Raji (cell line): ENCODE measurements around the gene PCDHA6.

Experiments used
- POLR2A ChIP-seq: IDR thresholded peaks from 2 replicates; pipeline ENCODE4 v1.6.1; 2011; ENCODE audit warnings: low read depth, low read length, control low read depth; ENCODE audit not compliant: insufficient read depth

Gene PCDHA6

DNA sequence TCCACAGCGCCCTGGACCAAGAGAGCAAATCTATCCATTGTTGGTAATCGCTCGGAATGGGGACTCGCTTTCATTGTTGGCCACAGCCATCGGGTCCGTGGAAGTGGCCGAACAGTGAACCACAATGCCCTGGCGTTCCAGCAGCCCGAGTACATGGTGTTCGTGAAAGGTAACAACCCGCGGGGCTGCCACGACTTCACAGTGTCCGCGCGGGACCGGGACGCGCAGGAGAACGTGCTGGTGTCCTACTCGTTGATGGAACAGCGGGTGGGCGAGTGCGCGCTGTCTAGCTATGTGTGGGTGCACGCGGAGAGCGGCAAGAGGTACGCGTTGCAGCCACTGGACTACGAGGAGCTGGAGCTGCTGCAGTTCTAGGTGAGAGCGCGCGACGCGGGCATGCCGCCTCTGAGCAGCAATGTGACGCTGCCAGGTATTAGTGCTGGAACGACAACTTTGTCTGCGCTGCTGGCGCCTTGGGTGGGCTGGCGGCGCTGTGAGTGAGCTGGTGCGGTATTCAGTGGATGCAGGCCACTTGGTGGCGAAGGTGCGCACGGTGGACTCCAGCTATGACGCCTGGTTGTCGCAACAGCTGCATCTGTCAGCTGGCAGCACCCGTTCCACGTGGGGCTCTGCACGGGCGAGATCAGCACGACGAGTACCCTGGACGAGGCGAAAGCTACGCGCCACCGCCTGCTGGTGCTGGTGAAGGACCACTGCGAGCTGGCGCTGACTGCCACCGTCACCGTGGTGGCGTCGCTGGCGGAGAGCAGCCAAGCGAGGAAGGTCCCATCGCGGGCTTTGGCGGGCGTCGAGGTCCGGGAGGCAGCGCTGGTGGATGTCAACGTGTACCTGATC lies 34.9 kb downstream of the PCDHA6 start:
- no peak for TF ChIP-seq POLR2A

DNA sequence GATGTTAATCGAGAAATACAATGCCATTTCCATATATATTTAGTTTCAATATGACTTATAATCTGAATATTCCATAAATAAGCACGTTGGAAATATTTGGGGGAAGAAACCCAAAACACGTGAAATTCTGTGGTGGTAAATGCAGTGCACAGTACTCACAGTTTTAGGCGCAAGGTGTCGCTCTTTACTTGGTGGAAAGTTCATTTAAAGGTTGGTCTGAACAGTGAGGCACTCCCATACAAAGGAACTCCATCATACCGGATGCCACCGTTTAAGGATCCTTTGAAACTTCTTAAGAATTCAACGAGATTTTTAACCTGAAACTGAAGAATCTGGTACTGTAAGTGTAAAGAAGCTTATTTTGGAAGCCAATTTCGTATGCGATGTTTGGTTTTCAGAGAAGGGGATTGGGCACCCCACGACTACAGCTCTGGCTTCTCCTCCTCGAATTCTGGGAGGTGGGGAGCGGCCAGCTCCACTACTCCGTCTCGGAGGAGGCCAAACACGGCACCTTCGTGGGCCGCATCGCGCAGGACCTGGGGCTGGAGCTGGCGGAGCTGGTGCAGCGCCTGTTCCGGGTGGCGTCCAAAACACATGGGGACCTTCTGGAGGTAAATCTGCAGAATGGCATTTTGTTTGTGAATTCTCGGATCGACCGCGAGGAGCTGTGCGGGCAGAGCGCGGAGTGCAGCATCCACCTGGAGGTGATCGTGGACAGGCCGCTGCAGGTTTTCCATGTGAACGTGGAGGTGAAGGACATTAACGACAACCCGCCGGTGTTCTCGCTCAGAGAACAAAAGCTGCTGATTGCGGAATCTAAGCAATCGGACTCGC lies 41.2 kb downstream of the PCDHA6 start, which contains the start of gene PCDHA11:
TSS of gene PCDHA11 (plus strand) at position 237 of the 834 bp plus-strand sequence. CDS start at position 384, 147 bp downstream.
- TF ChIP-seq POLR2A, result no peak

DNA sequence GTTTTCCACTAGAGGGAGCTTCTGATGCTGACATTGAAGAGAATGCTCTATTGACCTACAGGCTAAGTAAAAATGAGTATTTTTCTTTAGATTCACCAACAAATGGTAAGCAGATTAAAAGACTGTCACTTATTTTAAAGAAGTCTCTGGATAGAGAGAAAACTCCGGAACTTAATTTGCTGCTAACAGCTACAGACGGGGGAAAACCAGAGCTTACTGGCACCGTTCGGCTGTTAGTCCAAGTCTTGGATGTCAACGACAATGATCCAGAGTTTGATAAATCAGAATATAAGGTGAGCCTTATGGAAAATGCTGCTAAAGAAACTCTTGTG lies 41.8 kb downstream of the PCDHA6 start:
- no peak for TF ChIP-seq POLR2A

DNA sequence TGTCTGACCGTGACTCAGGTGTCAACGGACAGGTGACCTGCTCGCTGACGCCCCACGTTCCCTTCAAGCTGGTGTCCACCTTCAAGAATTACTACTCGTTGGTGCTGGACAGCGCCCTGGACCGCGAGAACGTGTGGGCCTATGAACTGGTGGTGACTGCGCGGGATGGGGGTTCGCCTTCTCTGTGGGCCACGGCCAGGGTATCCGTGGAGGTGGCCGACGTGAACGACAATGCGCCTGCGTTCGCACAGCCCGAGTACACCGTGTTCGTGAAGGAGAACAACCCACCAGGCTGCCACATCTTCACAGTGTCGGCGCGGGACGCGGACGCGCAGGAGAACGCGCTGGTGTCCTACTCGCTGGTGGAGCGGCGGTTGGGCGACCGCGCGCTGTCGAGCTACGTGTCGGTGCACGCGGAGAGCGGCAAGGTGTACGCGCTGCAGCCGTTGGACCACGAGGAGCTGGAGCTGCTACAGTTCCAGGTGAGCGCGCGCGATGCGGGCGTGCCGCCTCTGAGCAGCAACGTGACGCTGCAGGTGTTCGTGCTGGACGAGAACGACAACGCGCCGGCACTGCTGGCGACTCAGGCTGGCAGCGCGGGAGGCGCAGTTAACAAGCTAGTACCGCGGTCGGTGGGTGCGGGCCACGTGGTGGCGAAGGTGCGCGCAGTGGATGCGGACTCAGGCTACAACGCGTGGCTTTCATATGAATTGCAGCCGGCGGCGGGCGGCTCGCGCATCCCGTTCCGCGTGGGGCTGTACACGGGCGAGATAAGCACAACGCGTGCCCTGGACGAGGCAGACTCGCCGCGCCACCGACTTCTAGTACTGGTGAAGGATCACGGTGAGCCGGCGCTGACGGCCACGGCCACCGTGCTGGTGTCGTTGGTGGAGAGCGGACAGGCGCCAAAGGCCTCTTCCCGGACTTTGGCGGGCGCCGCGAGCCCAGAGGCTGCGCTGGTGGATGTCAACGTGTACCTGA lies 42.8 kb downstream of the PCDHA6 start:
- TF ChIP-seq POLR2A, result no peak

DNA sequence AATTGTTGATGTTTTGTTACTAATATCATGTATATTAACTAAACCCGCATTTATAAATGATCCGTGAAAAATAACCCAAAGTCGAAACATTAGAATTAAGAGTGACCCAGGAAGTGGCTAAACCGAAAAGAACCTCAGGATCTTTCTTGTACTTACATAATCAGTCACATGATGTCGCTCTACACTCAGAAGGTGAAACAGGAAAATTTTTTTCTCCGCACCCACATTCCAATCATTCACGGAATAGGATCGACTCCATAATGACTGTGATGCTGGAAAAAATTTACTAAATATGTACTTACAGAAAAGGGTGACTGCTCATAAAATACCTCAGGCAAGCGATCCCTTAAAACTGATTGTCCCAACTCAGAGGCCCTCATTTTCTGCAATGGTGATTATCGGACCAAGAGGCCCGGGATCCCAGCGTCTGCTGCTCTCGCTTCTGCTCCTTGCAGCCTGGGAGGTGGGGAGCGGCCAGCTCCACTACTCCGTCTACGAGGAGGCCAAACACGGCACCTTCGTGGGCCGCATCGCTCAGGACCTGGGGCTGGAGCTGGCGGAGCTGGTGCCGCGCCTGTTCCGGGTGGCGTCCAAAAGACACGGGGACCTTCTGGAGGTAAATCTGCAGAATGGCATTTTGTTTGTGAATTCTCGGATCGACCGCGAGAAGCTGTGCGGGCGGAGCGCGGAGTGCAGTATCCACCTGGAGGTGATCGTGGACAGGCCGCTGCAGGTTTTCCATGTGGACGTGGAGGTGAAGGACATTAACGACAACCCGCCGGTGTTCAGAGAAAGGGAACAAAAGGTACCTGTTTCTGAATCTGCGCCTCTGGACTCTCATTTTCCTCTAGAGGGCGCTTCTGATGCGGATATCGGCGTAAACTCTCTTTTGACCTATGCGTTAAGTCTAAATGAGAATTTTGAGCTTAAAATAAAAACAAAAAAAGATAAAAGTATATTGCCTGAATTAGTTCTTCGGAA lies 47.6 kb downstream of the PCDHA6 start, which contains the start of gene PCDHA12:
TSS of gene PCDHA12 (plus strand) at position 224 of the 981 bp plus-strand sequence. CDS start at position 389, 165 bp downstream.
- TF ChIP-seq POLR2A, result no peak

DNA sequence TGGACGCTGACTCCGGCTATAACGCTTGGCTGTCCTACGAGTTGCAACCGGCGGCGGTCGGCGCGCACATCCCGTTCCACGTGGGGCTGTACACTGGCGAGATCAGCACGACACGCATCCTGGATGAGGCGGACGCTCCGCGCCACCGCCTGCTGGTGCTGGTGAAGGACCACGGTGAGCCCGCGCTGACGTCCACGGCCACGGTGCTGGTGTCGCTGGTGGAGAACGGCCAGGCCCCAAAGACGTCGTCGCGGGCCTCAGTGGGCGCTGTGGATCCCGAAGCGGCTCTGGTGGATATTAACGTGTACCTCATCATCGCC lies 49.5 kb downstream of the PCDHA6 start:
- no peak for TF ChIP-seq POLR2A
